HCT116 (cell line): ENCODE data around the gene CST2. TPM values are rescaled to one million over a fixed set of nuclear protein-coding genes. Genes with fewer than 3 reads are reported as not detected.
"Not testable (repeated sequence)": the region's sequence is repeated elsewhere in the genome, so short reads cannot be mapped to it uniquely, and the experiment has no call there.

Experiments used
- ATAC-seq: fragments of 200-7000 bp; cut with Tn5 transposase; 2 replicates; pipeline ENCODE4 v1.9.1; 2020; ENCODE audit warnings: mild to moderate bottlenecking, moderate library complexity
- BruUV-seq: library from RNA; stranded (reverse); fragments of 400-500 nt; replicated peaks from 2 replicates; lab custom pipeline; 2021; lab: Mats Ljungman, UMichigan
- CTCF ChIA-PET: fragments of 300-600 bp; sonication (Branson Sonifier 250); formaldehyde crosslinking; loops from one replicate; lab custom pipeline; 2021; ENCODE audit warnings: antibody characterized with exemption; lab: Charles Lee
- POLR2A ChIA-PET: fragments of 300-600, 350-600 bp; sonication (Branson Sonifier 250); formaldehyde crosslinking; loops from one replicate; lab custom pipeline; 2021; ENCODE audit warnings: antibody characterized with exemption; lab: Charles Lee
- RAD21 ChIA-PET, 2 experiments: fragments of 300-600 bp; sonication (Branson Sonifier 250); formaldehyde crosslinking; loops; one replicate each; lab custom pipeline; 2023; ENCODE audit warnings: low total read pairs in 2 of 2; ENCODE audit not compliant: uncharacterized antibody in 2 of 2, unreplicated experiment in 2 of 2, low non-redundant PET in 1 of 2; lab: Charles Lee
- DNase-seq: peaks from one replicate; pipeline ENCODE4 v3.0.0-alpha.2; 2010; ENCODE audit warnings: low read depth, low spot score
- H2AFZ ChIP-seq: fragments of 200-600 bp; shearing (Covaris generic), sonication (generic); 2 replicates; pipeline ENCODE4 v1.6.1; 2017; ENCODE audit warnings: low read depth, mixed run types, mixed read lengths, antibody characterized with exemption, low read length; ENCODE audit not compliant: poor library complexity, severe bottlenecking
- H3K27ac ChIP-seq: 2 replicates; pipeline ENCODE4 v1.5.1; 2012; ENCODE audit warnings: low read depth, low read length
- H3K27me3 ChIP-seq: fragments of 200-600 bp; sonication (generic); 2 replicates; pipeline ENCODE4 v1.6.1; 2016; ENCODE audit warnings: mixed run types, low read length, mixed read lengths; ENCODE audit not compliant: insufficient read depth
- H3K36me3 ChIP-seq, 2 experiments: fragments of 200-500 bp in 1 of 2; fragments of 200-600 bp in 1 of 2; sonication (Bioruptor generic) in 1 of 2; sonication (generic) in 1 of 2; 2 replicates each; pipeline versions ENCODE4 v1.5.1 to v1.6.1; 2014 to 2016; ENCODE audit warnings: low read length in 2 of 2, inconsistent platforms in 1 of 2, mixed read lengths in 1 of 2, mixed run types in 1 of 2; ENCODE audit not compliant: insufficient read depth in 2 of 2, control insufficient read depth in 1 of 2
- H3K4me1 ChIP-seq, 2 experiments: fragments of 200-600 bp in 1 of 2; sonication (generic) in 1 of 2; 2 replicates each; pipeline versions ENCODE4 v1.5.1 to v1.6.1; 2012 to 2017; ENCODE audit warnings: low read length in 2 of 2, inconsistent platforms in 1 of 2, mild to moderate bottlenecking in 1 of 2, mixed read lengths in 1 of 2, mixed run types in 1 of 2, moderate library complexity in 1 of 2; ENCODE audit not compliant: insufficient read depth in 2 of 2, control insufficient read depth in 1 of 2
- H3K4me2 ChIP-seq: fragments of 200-600 bp; sonication (generic); 2 replicates; pipeline ENCODE4 v1.6.1; 2017; ENCODE audit warnings: mixed run types, low read length, mixed read lengths
- H3K4me3 ChIP-seq, 2 experiments: fragments of 200-600 bp in 1 of 2; sonication (generic) in 1 of 2; replicated peaks in 1 of 2; 2 replicates each; pipeline ENCODE4 v1.5.1; 2011 to 2016; ENCODE audit warnings: low read length in 2 of 2, control low read depth in 1 of 2, low read depth in 1 of 2, mild to moderate bottlenecking in 1 of 2, mixed read lengths in 1 of 2, mixed run types in 1 of 2
- H3K79me2 ChIP-seq: fragments of 200-600 bp; sonication (generic); 2 replicates; pipeline ENCODE4 v1.6.1; 2017; ENCODE audit warnings: mild to moderate bottlenecking, mixed run types, low read length, moderate library complexity, mixed read lengths; ENCODE audit not compliant: insufficient read depth
- H3K9ac ChIP-seq: fragments of 200-600 bp; sonication (generic); 2 replicates; pipeline ENCODE4 v1.6.1; 2016; ENCODE audit warnings: low read length, mixed read lengths
- H3K9me2 ChIP-seq: fragments of 200-600 bp; sonication (generic), shearing (Covaris generic); 2 replicates; pipeline ENCODE4 v1.6.1; 2017; ENCODE audit warnings: mixed run types, mild to moderate bottlenecking, moderate library complexity; ENCODE audit not compliant: insufficient read depth
- H3K9me3 ChIP-seq, 2 experiments: fragments of 200-500 bp in 1 of 2; fragments of 200-600 bp in 1 of 2; sonication (Bioruptor generic) in 1 of 2; sonication (generic) in 1 of 2; 2 replicates each; pipeline ENCODE4 v1.6.1; 2014 to 2017; ENCODE audit warnings: low read length in 2 of 2, mixed read lengths in 2 of 2, inconsistent platforms in 1 of 2, low read depth in 1 of 2, mild to moderate bottlenecking in 1 of 2, mixed run types in 1 of 2, moderate library complexity in 1 of 2; ENCODE audit not compliant: control insufficient read depth in 1 of 2, insufficient read depth in 1 of 2
- H4K20me1 ChIP-seq: fragments of 200-600 bp; sonication (generic), shearing (Covaris generic); 2 replicates; pipeline ENCODE4 v1.6.1; 2017; ENCODE audit warnings: mixed run types, mild to moderate bottlenecking, moderate library complexity; ENCODE audit not compliant: insufficient read depth
- CTCF ChIP-seq, 3 experiments: fragments of 200-600 bp in 1 of 3; sonication (generic) in 1 of 3; IDR thresholded peaks in 2 of 3; conservative IDR thresholded peaks in 1 of 3; 2 replicates each; pipeline ENCODE4 v1.5.1; 2012 to 2017; ENCODE audit warnings: low read depth in 2 of 3, low read length in 2 of 3, antibody characterized with exemption in 1 of 3, borderline replicate concordance in 1 of 3, control low read depth in 1 of 3, mild to moderate bottlenecking in 1 of 3, mixed read lengths in 1 of 3, mixed run types in 1 of 3, moderate library complexity in 1 of 3; ENCODE audit not compliant: insufficient read depth in 1 of 3
- RAD21 ChIP-seq: IDR thresholded peaks from 2 replicates; pipeline ENCODE4 v1.6.1; 2012; ENCODE audit warnings: low read depth, mild to moderate bottlenecking
- ZBTB33 ChIP-seq: IDR thresholded peaks from 2 replicates; pipeline ENCODE4 v1.6.1; 2011; ENCODE audit warnings: mild to moderate bottlenecking, low read length, moderate library complexity; ENCODE audit not compliant: insufficient replicate concordance; ENCODE audit errors: extremely low read depth
- intact Hi-C: fragments of 100-400 bp; cut with micrococcal nuclease; formaldehyde crosslinking; loops from 2 replicates; pipeline ENCODE4 v1.10.0; 2022
- total RNA-seq: library from RNA; stranded (reverse); gene quantifications from one replicate; pipeline ENCODE4 v1.2.1, GENCODE V29; 2021; ENCODE audit not compliant: unreplicated experiment

The CST2 gene
- total RNA-seq, 1 experiment from 2014 or later: not detected

DNA sequence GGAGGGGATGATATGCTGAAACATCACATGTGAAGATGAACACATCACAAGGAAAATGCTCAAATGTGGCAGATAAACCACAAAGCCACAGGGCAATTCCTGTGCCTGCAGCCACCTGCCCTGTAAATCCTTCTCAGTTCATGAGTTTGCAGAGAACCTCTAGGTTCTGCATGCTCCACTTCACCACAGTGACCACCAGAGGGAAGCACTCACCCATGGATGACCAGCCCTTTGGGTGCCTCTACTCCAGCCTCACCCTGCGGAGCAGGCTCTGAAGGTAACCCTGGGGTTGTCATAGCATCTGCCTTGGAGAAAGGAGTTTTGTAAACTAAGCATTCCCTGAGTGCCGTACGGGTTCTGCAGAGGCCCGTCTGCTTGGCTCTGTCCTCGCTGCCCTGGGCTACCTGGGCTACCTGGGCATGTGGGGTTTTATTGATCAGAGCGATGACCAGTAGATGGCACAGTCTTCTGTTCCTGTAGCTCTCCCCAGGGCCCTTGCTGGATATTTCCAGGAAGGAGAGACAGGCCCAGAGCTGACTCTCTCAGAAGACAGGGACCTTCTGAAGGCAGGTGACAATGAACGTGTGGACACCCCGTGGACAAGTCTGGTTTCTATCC lies 44.1 kb downstream of the CST2 start:
- no peaks in the 10 kb centered on the region for H3K4me1 ChIP-seq
- no peaks in the 10 kb centered on the region for H3K36me3 ChIP-seq
- peak; percentile 95 for ATAC-seq
- no peak overlapping the region for H3K4me2 ChIP-seq
- H3K9me3 ChIP-seq: no peaks in the 10 kb centered on the region
- H3K27me3 ChIP-seq: no peaks in the 10 kb centered on the region
- H3K9ac ChIP-seq: no peak overlapping the region
- intact Hi-C loops: loop anchor here (10.0 kb wide), 1 partner anchor 212 kb away; no protein-coding TSS in a partner anchor
- no peak overlapping the region for H2AFZ ChIP-seq
- H4K20me1 ChIP-seq: no peaks in the 10 kb centered on the region
- POLR2A ChIA-PET: no interaction called here
- BruUV-seq: no TSS peak
- no peaks in the 10 kb centered on the region for H3K79me2 ChIP-seq
- TF ChIP-seq ZBTB33 (no peak), CTCF (IDR thresholded peaks at IDR 0.05 in 2 of 3, conservative IDR thresholded peaks at IDR 0.05 in 1 of 3; ENCODE audit: borderline replicate concordance in 1 of 3, insufficient read depth in 1 of 3, low read depth in 2 of 3, low read length in 2 of 3) (peak; percentile 52 to 83 (median 75); a peak in 5 of 6 replicates), RAD21 (peak; percentile 55)
- no peak overlapping the region for H3K4me3 ChIP-seq
- RAD21 ChIA-PET: no interaction called here
- DNase-seq: no peak
- no peak overlapping the region for H3K27ac ChIP-seq
- CTCF ChIA-PET: interaction anchor here (1.7 kb wide), 1 partner anchor 114 kb away, joined by 6 read pairs; no protein-coding TSS in a partner anchor
- no peaks in the 10 kb centered on the region for H3K9me2 ChIP-seq

GRCh38 chr20:23778676-23779075 lies 47.9 kb downstream of the CST2 start:
- H3K27me3 ChIP-seq, DNase-seq, H3K79me2 ChIP-seq, RAD21 ChIA-PET, CTCF ChIA-PET, H3K4me1 ChIP-seq, intact Hi-C loops, H3K36me3 ChIP-seq, H3K9ac ChIP-seq, H3K4me2 ChIP-seq, H3K27ac ChIP-seq, BruUV-seq, ATAC-seq, H4K20me1 ChIP-seq, H3K9me3 ChIP-seq, H3K9me2 ChIP-seq, H2AFZ ChIP-seq, H3K4me3 ChIP-seq, POLR2A ChIA-PET: not testable (repeated sequence)

DNA sequence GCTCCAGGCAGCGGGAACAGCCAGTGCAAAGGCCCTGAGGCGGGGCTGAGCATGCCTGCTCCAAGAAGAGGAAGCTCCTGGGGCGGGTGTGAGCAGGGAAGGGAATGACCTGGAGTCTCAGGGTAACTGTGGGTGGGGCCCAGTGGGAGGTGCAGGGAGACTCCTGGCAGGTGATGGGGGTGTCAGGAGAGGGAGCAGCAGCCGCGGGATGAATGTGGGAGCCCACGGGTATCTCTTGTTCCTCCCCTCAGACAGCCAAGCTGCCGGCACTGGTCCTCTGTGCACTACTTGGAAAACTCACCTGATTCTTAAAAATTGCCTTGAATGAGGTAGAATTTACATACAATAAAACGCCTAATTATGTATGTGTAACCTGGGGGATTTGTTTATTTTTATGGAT lies 49.1 kb downstream of the CST2 start:
- RAD21 ChIA-PET, ATAC-seq, H3K9ac ChIP-seq, H3K4me2 ChIP-seq, H3K4me1 ChIP-seq, H3K79me2 ChIP-seq, CTCF ChIA-PET, H3K36me3 ChIP-seq, DNase-seq, H2AFZ ChIP-seq, intact Hi-C loops, H4K20me1 ChIP-seq, POLR2A ChIA-PET, H3K27ac ChIP-seq, H3K9me2 ChIP-seq, BruUV-seq, H3K9me3 ChIP-seq, H3K4me3 ChIP-seq, H3K27me3 ChIP-seq: not testable (repeated sequence)
